ENCODE measurements around the gene SUCLG2.

SUCLG2 gene

DNA sequence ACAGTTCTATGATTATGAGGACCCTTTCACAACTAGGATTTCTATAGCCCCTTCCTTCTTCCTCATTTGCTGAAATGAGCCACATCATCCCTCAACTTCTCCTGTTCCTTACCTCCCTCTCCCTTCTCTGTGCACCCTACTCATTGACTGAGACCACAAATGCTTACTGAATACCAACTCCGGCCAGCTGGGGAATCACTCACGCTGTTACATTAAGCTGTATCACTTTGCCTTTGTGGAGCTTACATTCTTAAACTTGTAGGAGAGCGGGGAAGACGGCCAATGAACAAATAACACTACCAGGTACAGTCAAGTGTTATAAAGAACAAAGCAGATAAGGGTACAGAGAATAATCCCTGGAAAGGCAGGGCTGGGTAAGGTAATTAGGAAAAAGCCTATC lies 5.7 kb downstream of the SUCLG2 start:
- DNase-seq (ENCODE audit: low read depth), result no peak

DNA sequence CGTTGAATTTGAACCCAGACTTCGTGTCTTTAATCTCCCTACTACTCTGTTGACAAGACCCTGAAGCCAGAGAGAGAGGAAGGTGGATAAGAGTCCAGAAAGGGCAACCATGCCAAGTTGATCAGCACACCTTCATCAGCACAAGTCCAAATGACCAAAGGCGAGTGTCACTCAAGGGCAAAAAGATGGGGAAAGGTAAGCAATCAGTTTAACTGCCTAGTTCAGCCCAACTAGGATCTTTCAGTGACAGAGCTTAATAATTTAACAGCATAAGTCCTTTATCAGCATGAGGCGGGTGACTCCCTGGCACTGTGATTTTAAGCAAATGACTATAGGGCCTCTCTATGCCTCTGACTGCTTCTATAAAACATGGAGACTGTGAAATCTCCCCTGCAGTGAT lies 6.2 kb downstream of the SUCLG2 start:
- DNase-seq (ENCODE audit: low read depth), result no peak

GRCh38 chr3:67647390-67647878 lies 7.0 kb downstream of the SUCLG2 start:
- no peak for DNase-seq (ENCODE audit: low read depth)

DNA sequence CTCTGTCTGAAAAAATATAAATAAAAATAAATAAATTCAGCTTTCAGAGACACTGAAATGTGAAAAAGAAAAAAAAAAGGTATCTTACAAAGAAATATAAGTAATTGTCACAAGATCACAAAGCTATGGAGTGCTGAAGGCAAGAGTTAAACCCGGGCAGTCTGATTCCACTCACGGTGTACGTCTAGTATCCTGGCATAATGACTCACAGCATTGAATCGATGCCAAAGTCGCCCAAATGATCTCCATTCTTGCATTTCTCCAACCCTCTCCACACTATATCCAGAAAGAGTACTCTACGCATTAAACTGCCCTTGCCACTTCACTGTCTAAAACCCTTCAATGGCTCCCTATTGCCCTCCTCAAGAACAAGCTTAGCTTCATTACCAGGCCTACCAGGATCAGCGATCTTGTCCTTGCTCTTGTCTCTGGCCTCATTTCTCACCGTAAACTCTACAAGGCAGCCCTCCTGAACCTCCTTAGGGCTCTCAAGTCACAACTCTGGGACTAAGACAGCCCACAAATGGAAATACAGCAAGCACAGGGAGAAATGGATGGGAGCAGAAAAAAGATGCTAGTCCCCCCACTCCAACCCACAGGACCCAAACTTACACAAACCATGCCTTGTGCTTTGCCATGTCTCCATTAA lies 7.7 kb downstream of the SUCLG2 start:
- no peak for DNase-seq (ENCODE audit: low read depth)

GRCh38 chr3:67644827-67645226 lies 9.6 kb downstream of the SUCLG2 start:
- DNase-seq (ENCODE audit: low read depth), result no peak

DNA sequence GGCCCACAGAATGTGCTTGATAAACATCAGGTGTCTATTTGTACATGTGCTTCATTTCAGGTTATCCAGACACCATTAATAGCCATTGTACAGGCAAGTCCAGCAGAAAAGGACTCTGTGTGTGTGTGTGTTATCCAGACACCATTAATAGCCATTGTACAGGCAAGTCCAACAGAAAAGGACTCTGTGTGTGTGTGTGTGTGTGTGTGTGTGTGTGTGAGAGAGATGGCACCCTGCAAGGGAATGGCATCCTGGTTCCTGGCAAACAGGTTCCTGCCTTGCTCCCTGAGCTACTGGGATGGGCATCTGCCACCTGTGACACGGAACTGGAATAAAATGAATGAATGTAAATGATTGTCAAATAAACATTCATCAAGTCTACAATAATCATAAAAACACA lies 11.7 kb downstream of the SUCLG2 start:
- DNase-seq (ENCODE audit: low read depth), result no peak

DNA sequence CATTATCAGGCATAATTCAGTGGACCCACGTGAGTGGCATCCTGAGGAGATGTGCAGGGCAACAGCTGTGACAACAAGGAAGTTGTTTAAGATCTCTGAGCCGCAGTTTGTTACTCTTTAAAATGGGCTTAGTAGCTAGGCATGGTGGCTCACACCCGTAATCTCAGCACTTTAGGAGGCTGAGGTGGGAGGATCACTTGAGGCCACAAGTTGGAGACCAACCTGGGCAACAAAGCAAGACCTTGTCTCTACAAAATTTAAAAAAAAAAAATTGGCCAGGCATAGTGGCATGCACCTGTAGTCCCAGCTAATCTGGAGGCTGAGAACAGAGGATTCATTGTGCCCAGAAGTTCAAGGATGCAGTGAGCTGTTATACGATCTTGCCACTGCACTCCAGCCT lies 12.2 kb downstream of the SUCLG2 start:
- no peak for DNase-seq (ENCODE audit: low read depth)

- no peak for DNase-seq (ENCODE audit: low read depth)
These were observed 13.0 kb downstream of the SUCLG2 start for GRCh38 chr3:67641451-67641850.

GRCh38 chr3:67640023-67640660 lies 14.3 kb downstream of the SUCLG2 start:
- DNase-seq (ENCODE audit: low read depth), result no peak

DNA sequence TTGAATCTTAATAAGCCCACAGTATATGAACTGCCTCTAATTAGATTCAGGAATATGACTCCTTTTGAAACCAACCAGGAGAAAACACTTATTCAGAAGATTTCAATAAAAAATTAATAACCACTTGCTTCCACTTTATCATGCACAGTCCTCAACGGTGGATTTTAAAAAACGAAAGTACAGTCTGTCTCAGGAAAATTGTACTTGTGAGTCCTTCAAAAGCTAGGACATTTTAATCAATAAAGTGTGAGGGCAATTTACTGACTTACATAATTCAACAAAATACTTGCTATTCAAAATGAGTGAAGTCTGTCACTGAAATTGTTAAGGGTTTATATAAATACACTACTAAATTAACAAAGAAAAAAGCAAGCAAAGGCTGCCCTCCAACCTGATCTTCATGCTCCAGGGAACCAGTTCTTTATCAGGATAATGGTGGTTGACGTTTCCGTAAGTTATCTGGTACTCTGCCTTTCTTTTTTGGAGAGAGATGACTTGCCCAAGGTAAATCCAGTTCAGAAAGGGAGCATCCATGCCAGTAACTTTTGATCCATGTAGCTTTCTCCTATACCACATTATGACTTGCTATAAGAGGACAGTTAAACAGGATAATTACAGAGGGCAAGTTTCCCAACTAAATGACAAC lies 17.0 kb downstream of the SUCLG2 start:
- DNase-seq (ENCODE audit: low read depth), result no peak

DNA sequence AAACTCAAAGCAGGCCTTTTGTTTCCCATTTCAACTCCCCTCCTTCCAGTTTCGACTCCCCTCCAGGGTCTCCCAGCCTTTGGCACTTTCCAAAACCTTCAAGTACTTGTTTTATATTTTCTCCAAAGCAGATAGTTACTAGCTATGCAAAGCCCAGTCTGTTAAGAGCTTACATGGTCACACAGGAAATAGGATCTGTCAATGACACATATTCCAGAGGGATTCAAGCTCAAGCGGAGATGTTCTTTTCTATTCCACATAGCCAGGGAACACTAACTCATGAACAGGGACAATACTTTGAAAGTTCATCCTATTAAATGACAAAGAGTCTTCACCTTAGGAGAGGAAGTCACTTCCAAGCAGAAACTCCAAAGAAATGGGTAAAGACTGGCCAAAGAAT lies 18.6 kb downstream of the SUCLG2 start:
- DNase-seq (ENCODE audit: low read depth), result no peak

DNA sequence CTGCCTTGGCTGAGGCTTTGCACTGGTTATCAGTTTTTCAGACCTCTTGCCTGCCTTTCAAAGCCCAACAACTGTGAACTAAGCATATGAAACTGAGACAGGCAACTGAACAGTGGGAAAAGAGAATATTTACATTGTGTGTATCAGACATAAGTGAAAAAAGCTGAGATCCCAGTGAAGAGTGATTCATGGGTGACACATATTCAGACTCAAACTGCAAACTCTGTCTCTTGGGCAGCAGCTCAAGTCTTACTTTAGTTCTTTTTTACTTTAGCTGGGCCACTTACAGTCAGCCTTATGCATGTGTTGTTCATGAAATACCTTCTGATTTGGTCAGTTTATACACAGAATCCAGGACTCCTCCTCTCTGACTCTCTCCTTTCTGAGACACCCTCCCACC lies 19.2 kb downstream of the SUCLG2 start:
- no peak for DNase-seq (ENCODE audit: low read depth)

DNA sequence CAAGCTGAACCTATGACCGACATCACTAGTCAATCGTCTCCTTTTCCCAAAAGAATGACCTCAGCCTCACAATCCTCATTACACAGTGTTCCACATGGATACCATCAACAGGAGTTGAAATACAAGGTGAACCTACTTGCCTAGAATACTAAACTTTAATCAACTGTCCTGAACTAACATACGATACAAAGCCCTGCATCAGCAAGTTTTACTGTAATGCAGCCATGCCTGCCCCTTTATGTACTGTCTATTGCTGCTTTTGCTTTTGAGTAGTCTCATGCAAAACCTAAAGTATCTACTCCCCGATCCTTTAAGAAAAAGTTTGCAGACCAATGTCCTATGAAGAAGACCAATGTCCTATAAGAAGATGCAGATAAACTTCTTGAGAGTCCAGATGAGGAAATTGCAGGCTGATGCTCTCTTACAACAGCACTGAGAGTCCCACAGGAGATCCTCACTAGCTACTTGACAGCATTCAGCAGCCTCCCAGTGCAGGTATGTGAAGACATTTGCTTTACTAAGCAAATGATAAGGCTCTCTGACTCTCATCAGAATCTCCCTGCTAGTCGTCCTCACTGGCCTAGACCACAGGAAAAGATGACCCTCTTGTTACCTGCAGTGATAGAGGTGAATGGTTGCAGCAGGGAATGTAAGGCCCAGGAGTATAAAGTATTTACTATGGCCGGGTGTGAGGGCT lies 23.6 kb downstream of the SUCLG2 start:
- DNase-seq (ENCODE audit: low read depth), result no peak

GRCh38 chr3:67624687-67625086 lies 29.7 kb downstream of the SUCLG2 start:
- DNase-seq (ENCODE audit: low read depth), result no peak

- DNase-seq (ENCODE audit: low read depth), result no peak
These were observed 30.3 kb downstream of the SUCLG2 start for GRCh38 chr3:67624078-67624477.

DNA sequence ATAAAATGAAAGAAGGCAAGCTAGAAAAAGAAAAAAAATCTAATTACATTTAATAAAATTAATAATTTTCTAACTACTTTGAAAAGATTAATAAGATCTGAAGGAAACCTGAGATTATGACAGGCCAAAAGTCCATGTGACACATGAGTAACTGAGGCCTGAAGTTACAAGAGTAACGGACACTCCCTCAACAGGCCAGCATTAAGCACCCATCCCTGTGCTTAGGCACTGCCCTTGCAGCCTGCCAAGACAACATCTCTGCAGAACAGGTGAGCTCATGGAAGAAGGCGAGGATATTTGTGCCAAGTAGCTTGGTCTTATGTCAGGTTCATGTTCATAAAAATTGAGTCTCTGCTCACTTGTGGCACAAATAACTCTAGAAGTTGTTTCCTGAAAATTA lies 31.8 kb downstream of the SUCLG2 start:
- no peak for DNase-seq (ENCODE audit: low read depth)

GRCh38 chr3:67620869-67621268 lies 33.5 kb downstream of the SUCLG2 start:
- no peak for DNase-seq (ENCODE audit: low read depth)

- DNase-seq (ENCODE audit: low read depth), result no peak
These were observed 34.4 kb downstream of the SUCLG2 start for GRCh38 chr3:67619991-67620390.

- DNase-seq (ENCODE audit: low read depth), result no peak
These were observed 36.9 kb downstream of the SUCLG2 start for GRCh38 chr3:67617518-67617917.

- no peak for DNase-seq (ENCODE audit: low read depth)
These were observed 38.4 kb downstream of the SUCLG2 start for GRCh38 chr3:67616046-67616445.

- DNase-seq (ENCODE audit: low read depth), result no peak
These were observed 40.2 kb downstream of the SUCLG2 start for GRCh38 chr3:67614195-67614594.

DNA sequence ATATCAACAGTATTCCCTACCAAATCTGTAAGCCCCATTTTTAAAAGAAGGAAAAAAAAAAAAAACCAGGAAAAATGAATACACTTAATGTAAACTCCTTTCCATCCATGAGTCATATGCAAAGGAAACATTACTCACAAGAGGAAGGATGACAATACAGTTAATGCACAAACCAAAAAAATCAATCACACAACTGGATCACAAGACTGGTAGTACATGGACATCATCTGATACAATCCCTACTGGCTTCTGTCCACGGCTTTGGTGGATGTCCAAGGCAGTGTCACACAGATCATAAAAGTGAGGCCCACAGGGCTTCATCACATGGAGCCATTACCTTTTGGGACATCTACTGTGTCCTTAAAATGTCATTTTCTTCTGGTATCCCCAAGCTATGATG lies 44.0 kb downstream of the SUCLG2 start:
- DNase-seq (ENCODE audit: low read depth), result no peak

GRCh38 chr3:67609709-67610108 lies 44.7 kb downstream of the SUCLG2 start:
- DNase-seq (ENCODE audit: low read depth), result no peak
